DMS114 treated with DMSO at 0.1 percent for 48 hours (cell line): ENCODE data around the gene TMIE.

Source experiments
- DNase-seq: peaks from one replicate; lab custom pipeline; 2025; ENCODE audit not compliant: unreplicated experiment; lab: John Stamatoyannopoulos, UW

The TMIE gene

DNA sequence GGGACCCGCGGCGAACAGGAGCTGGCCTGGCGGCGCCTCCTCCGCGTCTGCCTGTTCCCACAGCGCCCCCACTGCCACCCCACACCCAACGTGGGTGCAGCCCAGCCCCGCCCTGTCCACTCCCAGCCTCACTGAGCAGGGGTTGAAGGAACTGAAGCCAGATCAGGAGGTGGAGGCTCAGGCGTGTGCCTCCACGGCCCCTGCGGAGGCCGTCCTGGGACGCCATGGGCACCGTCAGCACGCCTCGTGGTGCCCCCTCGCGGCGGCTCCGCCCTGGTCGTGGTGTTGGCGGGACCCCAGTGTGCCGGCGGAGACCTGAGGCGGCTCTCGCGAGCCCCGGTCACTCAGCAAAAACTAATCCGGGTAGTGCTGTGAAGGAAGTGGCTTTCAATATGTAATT lies 55.5 kb downstream of the TMIE start:
- DNase-seq, result no peak

DNA sequence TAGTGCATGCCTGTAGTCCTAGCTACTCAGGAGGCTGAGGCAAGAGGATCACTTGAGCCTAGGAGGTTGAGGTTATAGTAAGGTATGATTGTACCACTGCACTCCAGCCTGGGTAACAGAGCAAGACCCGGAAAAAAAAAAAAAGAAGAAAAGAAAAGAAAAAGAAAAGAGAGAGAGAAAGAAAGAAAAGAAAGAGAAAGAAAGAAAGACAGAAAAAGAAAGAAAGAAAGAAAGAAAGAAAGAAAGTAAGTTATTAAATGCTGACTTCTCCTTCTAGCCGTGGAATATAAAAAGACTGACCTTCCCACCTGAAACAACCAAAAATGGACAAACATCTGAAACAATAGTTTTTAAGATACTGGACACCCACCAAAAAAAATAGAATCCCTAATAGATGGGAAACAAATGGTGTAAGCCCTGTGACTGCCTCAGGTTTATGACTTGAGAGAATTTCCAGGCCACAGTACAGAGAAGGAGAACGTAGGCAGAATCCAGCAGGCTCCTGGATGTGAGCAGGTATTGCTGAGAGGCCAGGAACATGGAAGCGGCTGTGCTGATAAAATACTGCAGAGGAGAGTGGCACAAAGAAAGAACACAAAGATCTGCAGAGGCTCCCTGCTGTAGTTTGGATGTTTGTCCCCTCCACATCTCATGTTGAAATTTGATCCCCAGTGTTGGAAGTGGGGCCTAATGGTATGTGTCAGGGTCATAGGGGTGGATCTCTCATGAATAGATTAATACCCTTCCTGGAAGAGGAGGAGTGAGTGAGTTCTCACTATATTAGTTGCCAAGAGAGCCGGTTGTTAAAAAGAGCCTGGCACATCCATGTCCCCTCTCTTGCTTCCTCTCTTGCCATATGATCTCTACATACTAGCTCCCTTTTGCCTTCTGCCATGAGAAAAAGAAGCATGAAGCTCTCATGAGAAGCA lies 58.3 kb downstream of the TMIE start:
- no peak for DNase-seq
